ENCODE results near the gene COL9A3.

DNA sequence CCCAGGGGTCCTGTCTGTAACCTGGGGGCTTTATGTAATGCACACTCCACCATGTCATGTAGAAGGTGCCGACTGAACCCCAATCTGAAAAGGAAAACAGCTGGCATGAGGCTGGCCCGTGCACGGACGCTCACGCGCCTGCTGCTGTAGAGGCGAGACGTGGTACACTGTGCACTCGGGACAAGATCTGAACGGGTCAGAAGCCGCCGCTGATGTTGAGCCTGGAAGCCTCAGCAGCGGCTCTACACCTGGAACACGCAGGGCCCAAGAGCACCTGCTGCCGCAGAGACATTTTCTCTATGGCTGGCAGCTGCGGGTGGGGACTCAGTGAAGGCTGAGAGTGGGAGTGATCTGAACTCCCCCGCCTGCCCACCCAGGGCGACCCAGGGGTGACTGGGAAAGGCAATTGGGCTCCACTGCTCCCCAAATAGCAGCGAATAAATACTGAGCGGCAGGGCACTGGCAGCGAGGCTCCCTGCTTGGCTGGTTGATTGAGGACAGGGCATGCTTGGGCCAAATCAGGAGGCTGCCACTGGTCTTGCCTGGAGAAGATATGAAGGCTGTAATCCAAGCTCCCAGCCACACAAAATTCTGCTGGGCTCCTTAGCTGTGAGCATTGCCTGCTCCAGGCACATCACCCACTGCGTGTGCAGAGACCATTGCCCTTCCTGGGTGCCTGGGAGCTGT lies 14.7 kb upstream of the COL9A3 start:
- TF ChIP-seq, protein P1, sequence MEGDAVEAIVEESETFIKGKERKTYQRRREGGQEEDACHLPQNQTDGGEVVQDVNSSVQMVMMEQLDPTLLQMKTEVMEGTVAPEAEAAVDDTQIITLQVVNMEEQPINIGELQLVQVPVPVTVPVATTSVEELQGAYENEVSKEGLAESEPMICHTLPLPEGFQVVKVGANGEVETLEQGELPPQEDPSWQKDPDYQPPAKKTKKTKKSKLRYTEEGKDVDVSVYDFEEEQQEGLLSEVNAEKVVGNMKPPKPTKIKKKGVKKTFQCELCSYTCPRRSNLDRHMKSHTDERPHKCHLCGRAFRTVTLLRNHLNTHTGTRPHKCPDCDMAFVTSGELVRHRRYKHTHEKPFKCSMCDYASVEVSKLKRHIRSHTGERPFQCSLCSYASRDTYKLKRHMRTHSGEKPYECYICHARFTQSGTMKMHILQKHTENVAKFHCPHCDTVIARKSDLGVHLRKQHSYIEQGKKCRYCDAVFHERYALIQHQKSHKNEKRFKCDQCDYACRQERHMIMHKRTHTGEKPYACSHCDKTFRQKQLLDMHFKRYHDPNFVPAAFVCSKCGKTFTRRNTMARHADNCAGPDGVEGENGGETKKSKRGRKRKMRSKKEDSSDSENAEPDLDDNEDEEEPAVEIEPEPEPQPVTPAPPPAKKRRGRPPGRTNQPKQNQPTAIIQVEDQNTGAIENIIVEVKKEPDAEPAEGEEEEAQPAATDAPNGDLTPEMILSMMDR (IDR thresholded peaks at IDR 0.05): no peak
- no peak for TF ChIP-seq SIN3A (IDR thresholded peaks at IDR 0.05; ENCODE audit: borderline replicate concordance, insufficient read depth, low read depth, low read length)
